Measurements from ENCODE around the gene GRIP1.
A peak's percentile ranks its signal among the peaks of the same experiment; 100 is the strongest.

Gene GRIP1

DNA sequence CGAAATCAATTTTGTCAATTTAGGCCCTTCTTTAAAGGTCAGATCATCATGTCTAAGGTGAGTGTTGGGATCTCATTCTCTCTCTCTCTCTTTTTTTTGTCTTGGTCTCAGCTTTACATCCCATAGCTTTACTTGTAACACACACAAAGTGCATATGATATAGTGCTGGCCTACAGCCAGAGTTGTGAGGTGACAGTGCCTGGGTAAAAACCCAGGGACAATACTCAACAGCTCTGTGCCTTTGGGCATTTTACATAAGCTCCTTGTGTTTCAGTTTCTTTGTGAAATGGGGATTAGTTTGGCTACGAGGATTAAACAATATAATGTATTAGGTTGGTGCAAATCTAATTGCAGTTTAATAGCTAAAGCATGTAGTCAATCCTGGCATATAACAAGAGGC lies 40.2 kb downstream of the GRIP1 start:
- no peak overlapping the region for H3K4me3 ChIP-seq (replicated peaks in 1 of 2; ENCODE audit: low read depth in 2 of 2, low read length in 2 of 2)
- DNase-seq (ENCODE audit: low read depth in 2 of 2) = no peak
- TF ChIP-seq, protein P1, sequence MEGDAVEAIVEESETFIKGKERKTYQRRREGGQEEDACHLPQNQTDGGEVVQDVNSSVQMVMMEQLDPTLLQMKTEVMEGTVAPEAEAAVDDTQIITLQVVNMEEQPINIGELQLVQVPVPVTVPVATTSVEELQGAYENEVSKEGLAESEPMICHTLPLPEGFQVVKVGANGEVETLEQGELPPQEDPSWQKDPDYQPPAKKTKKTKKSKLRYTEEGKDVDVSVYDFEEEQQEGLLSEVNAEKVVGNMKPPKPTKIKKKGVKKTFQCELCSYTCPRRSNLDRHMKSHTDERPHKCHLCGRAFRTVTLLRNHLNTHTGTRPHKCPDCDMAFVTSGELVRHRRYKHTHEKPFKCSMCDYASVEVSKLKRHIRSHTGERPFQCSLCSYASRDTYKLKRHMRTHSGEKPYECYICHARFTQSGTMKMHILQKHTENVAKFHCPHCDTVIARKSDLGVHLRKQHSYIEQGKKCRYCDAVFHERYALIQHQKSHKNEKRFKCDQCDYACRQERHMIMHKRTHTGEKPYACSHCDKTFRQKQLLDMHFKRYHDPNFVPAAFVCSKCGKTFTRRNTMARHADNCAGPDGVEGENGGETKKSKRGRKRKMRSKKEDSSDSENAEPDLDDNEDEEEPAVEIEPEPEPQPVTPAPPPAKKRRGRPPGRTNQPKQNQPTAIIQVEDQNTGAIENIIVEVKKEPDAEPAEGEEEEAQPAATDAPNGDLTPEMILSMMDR (IDR thresholded peaks at IDR 0.05; ENCODE audit: low read depth, low read length) = no peak

DNA sequence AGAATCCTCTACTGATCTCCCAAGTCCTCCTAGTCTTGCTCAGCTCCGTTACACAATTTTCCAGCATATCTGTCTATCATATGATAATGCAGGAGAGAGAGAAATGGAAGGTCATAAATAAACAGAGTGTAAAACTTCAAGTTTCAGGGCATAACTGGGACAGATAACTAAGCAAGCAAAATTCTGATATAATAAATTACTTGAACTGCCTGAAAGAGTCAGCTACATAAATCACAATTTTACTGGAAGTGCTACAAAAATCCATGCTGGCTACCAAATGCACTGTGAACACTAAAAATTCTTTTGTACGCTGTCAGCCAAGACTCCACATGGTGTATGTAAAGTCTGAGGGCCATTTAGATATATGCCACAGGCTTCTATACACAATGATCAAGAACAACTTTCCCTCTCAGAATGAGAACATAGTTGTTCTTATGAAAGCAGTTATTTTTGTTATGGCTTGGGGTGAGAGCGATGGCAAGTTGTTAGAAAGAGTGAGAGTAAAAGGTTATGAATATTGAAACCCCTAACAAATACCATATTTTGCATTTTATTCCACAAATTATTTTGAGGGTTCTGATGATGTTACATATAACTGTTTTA lies 41.1 kb downstream of the GRIP1 start:
- no peak for DNase-seq (ENCODE audit: low read depth in 2 of 2)
- TF ChIP-seq, protein P1 (IDR thresholded peaks at IDR 0.05; ENCODE audit: low read depth, low read length) = no peak
- no peak overlapping the region for H3K4me3 ChIP-seq (replicated peaks in 1 of 2; ENCODE audit: low read depth in 2 of 2, low read length in 2 of 2)

DNA sequence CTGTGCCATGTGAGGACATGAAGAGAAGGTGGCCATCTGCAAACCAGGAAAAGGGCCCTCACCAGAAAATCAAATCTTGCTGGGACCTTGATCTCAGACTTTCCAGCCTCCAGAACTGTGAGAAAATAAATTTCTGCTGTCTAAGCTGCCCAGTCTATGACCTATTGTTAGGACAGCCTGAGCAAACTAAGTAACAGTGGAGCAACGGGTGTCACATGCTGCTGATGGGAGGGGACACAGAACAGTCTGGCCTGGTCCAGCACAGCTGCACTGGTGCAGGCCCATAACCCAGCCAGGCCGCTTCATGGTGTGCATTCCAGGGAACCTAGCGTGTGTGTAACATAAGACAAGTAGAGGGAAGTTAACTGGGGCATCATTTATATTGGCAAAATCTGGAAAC lies 42.1 kb downstream of the GRIP1 start:
- TF ChIP-seq, protein P1 (IDR thresholded peaks at IDR 0.05; ENCODE audit: low read depth, low read length) = no peak
- no peak overlapping the region for H3K4me3 ChIP-seq (replicated peaks in 1 of 2; ENCODE audit: low read depth in 2 of 2, low read length in 2 of 2)
- no peak for DNase-seq (ENCODE audit: low read depth in 2 of 2)

- no peak overlapping the region for H3K4me3 ChIP-seq (replicated peaks in 1 of 2; ENCODE audit: low read depth in 2 of 2, low read length in 2 of 2)
- DNase-seq (ENCODE audit: low read depth in 2 of 2) = peak in 1 of 2 donors; percentile 37
- TF ChIP-seq, protein P1 (IDR thresholded peaks at IDR 0.05; ENCODE audit: low read depth, low read length) = no peak
Observed at GRCh38 chr12:66633676-66634075, 45.2 kb downstream of the GRIP1 start.

GRCh38 chr12:66629138-66629870 lies 49.6 kb downstream of the GRIP1 start:
- no peak overlapping the region for H3K4me3 ChIP-seq (replicated peaks in 1 of 2; ENCODE audit: low read depth in 2 of 2, low read length in 2 of 2)
- no peak for DNase-seq (ENCODE audit: low read depth in 2 of 2)
- TF ChIP-seq, protein P1 (IDR thresholded peaks at IDR 0.05; ENCODE audit: low read depth, low read length) = no peak

GRCh38 chr12:66627988-66628317 lies 50.9 kb downstream of the GRIP1 start:
- no peak overlapping the region for H3K4me3 ChIP-seq (replicated peaks in 1 of 2; ENCODE audit: low read depth in 2 of 2, low read length in 2 of 2)
- TF ChIP-seq, protein P1 (IDR thresholded peaks at IDR 0.05; ENCODE audit: low read depth, low read length) = no peak
- no peak for DNase-seq (ENCODE audit: low read depth in 2 of 2)

All from cardiac fibroblast (primary cell).